ENCODE data around the gene UPF2.
"Not testable (repeated sequence)": the region's sequence is repeated elsewhere in the genome, so short reads cannot be mapped to it uniquely, and the experiment has no call there.

The UPF2 gene

GRCh38 chr10:12036073-12036655 is 6.4 kb downstream of the UPF2 start:
- DNase-seq: no peak

DNA sequence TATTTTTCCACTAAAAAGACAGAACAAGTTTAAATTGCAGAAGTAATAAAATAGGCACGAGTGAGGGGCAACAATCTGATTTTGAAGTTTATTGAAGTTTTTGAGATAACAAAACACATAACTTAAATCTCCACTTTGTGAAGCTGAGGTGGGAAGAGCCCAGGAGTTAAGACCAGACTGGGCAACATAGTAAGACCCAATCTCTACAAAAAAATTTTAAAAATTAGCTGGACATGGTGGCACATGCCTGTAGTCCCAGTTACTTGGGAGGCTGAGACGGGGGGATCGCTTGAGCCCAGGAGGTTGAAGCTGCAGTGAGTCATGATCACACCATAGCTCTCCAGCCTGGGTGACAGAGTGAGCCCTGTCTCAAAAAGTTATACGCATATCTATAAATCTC is 11.2 kb downstream of the UPF2 start:
- no peak for DNase-seq

DNA sequence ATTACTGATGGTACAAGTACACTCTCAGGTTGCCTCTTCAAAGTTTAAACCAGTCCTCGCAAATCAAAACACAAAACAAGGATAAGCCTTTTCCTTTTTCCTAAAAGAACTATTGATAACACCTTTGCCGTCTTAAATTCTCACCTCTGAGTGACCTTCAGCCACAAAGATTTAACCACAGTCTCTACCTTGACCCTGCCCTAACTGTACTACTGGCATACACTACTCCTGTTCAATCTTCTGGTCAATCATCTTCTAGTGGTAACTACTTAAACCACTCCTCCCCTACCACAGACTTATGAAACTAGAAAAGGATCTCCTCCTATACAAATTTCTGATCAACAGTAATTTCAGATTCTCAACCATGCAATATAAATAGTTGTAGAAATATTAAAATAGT is 15.1 kb downstream of the UPF2 start:
- DNase-seq: no peak

DNA sequence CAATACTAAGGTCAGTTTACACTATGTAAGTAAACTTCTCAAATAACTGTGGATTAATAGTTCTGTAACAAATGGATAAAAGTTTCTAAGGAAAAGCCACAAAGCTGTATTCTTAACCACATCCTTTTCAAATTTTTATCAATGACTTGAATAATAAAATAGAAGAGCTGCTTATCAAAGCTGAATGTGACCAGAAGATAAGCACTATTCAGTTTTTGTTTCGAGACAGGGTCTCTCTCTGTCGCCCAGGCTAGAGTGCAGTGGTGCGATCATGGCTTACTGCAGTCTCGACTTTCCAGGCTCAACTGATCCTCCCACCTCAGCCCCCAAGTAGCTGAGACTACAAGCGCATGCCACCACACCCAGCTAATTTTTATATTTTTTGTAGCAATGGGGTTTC is 17.0 kb downstream of the UPF2 start:
- no peak for DNase-seq

DNA sequence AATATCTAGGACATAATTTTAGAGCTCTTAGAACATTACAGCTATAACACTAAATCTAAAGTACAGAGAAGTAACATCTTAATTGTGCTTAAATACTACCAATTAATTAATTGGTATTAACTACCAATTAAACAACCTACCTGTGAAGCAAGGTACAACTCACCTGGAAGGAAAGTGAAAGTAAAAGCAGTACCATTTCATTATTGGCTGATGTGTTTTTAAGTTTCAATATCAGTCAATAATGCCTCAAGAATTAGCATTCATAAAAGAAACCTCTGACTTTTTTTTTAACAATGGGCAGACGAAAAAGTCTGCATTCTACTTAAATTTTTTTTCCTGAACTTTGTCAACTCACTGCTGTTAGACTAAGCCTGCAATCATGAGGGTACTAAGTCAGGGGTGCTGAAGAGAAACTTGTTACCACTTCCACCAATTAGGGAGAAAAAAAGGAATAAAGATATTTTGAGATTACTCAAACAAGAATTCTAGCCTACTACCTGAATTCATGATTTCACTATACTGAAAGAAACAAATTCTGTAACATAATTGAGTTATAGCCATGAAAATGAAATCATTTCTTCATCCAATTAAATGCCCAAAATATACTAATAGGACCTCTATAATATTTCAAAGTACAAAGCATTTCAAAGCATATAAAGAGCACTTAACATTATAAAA is 19.9 kb downstream of the UPF2 start:
- DNase-seq: no peak

DNA sequence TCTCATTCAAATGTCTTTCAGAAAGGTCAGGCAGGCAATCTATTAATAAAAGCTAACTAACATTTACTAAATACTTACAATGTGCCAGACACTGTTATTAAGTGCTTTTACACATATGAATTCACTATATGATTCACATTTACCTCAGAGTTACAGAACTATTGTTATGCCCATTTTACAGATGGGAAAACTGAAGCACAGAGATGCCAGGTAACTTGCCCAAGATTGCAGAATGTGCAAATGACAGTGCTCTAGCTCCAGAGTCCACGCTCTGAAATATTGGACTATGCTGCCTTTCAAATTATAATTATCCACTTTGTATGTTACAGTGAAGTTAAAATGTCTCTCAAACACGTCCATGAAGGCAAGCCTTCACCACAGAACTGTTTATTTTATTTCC is 22.0 kb downstream of the UPF2 start:
- DNase-seq: no peak

DNA sequence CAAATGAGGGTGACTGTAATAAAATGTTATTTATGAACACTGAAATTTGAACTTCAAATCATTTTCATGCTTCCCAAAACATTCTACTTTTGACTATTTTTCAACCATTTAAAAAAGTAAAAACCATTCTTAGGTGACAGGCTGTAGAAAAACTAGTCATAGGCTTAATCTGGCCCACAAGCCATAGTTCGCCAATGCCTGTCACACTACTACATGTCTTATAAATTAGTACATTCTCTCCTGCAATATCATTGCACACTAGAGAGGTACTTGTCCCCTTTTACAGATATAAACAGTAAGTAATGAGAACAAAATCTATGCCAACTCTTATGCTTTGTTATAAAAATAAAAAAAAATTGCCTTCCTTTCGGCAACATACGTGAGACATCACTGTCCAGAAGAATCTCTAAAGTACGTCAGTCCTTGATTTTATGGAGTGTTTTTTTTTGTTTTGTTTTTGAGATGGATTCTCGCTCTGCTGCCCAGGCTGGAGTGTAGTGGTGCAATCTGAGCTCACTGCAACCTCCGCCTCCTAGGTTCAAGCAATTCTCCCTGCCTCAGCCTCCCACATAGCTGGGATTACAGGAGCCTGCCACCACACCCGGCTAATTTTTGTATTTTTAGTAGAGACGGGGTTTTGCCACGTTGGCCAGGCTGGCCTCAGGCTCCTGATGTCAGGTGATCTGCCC is 23.2 kb downstream of the UPF2 start:
- no peak for DNase-seq

- no peak for DNase-seq
Observed at GRCh38 chr10:12018438-12019282, 23.9 kb downstream of the UPF2 start.

GRCh38 chr10:12013926-12014325 is 28.7 kb downstream of the UPF2 start:
- DNase-seq: no peak

DNA sequence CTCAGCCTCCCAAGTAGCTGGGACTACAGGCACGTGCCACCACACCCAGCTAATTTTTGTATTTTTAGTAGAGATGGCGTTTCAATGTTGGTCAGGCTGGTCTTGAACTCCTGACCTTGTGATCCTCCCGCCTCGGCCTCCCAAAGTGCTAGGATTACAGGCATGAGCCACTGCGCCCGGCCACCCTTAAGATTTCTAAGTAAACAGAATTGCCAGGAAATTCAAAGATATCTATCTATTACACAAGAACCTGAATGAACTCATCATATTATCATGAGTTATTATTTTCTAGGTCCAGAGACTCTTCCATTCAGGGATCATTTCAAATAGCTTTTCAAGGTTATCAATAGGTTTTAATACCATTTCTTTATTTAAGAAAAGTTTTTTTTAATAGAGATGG is 29.2 kb downstream of the UPF2 start:
- DNase-seq: not testable (repeated sequence)

GRCh38 chr10:12010353-12010752 is 32.3 kb downstream of the UPF2 start:
- no peak for DNase-seq

GRCh38 chr10:12008842-12009241 is 33.8 kb downstream of the UPF2 start:
- not testable (repeated sequence) for DNase-seq

GRCh38 chr10:12006671-12007070 is 35.9 kb downstream of the UPF2 start:
- no peak for DNase-seq

- DNase-seq: peak; percentile 3
Observed at GRCh38 chr10:11993834-11994468, 48.7 kb downstream of the UPF2 start.

DNA sequence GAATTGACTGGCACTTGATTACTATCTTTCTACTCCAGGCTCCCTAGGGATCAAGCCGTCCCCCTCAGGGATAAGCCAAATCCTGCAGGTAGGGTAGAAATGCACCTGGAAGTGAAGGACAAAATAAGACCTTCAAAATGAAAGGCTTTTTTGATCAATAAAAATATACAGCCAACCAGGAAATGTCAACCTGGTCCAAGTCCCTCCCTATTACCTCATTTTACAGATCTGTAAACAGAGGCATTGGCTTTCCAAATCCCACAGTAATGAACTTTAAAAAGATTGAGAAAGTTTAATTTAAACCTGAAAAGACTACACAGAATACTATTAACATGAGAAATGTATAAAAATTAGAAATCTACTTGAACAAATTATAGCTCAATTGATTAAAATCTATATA is 53.7 kb downstream of the UPF2 start:
- no peak for DNase-seq

DNA sequence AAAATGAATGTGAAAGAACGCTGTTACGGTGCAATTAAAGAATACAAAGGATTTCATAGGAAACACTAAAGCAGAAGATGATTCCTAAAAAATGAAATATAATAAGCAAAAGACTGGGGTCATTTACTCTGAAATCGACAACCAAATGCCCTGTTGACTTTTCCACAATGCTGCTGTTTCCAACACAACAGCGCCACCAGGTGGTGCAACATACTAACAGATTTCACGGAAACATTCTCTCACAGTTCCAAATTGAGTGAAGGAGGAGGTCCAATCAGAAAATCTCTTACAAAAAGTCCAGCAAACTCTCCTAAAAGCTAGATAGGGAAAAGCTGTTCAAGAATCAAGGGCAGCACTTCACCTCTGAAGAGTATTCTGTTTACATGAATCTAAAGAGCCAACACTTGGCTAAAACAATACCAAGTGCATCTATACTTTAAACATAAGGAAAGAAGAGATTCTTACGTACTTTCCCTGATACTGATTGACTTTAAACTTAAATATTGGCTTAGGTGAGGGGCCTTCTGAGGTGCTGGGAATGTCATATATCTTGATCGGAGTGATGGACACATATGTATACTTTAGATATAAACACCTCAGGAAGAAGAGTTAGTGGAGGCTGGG is 55.9 kb downstream of the UPF2 start:
- DNase-seq: peak; percentile 48

DNA sequence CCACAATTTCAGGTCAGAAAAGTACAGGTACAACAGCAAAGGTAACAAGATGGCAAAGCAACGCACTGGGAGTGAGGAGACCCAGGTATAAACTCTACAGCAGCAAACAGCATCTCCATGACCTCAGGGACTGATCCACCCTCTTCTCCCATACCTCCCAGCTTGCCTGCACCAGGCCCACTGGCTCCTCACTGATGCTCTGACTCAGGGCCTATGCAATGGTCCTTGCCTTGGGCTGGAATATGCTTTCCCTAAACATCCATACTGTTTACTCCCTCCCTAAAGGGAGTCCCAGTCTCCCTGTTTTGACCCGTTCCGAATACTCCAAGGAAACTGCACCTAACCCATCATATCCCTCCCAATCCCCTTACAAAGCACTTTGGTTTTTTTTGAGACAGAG is 60.4 kb downstream of the UPF2 start:
- DNase-seq: no peak

DNA sequence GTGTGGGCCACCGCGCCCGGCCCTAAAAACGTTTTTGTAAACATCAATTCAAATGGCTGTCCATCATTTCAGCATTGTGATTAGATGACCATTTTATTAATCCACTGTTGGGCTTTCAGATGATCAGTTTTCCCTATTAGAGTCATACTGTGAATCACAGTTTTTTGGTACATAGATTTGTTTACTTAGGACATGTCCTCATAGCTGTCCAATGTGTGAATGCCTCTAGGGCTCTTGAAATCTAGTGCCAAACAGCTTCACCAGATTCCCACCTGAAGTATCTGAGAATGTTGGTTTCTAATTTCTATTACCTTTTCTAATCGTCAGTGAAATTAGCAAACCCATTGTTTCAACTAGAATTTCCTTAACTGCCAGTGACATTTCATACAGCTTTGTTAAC is 66.8 kb downstream of the UPF2 start:
- no peak for DNase-seq

GRCh38 chr10:11972523-11972922 is 70.1 kb downstream of the UPF2 start:
- DNase-seq: not testable (repeated sequence)

GRCh38 chr10:11962176-11962575 is 80.4 kb downstream of the UPF2 start:
- DNase-seq: no peak

DNA sequence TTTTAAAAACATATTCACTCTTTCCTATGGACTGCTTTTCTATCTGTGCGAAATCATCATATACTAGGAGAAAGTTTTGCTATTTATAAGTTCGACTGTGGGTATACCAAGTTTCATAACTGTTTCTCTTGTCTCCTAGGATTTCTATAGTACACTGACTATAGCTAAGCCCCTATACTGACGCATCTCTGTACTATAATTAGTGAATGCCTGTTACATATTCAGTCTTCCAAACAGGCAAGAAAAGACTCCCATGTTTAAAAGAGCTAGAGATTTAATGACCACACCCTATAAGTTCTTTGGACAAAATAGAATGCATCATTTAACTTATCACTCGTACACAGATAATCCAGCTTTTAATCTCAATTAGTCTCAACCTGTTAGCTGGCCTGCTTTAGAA is 80.8 kb downstream of the UPF2 start:
- no peak for DNase-seq

GRCh38 chr10:11959966-11960365 is 82.6 kb downstream of the UPF2 start:
- DNase-seq: no peak

GRCh38 chr10:11958956-11959355 is 83.7 kb downstream of the UPF2 start:
- no peak for DNase-seq
